ENCODE results near the gene SHC3.
A peak's percentile ranks its signal among the peaks of the same experiment; 100 is the strongest.

SHC3 gene

DNA sequence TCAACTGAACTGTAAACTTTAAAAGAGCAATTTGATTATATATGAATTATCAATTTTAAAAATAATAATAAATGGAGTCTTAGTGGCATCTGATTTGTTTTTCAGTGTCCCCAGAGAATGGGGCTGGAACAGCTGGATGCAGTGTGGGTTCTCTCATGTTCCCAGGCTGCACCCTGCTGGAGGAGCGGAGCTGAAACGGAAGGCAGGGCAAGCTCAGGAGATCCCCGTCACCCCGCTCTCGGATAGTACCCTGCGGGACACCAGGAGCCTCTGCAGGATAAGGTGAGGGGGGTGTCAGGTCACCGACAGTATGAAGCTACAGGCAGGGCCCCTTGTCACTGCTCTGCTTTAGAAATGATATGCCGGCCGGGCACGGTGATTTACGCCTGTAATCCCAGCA is 130.0 kb downstream of the SHC3 start:
- no peak for DNase-seq

DNA sequence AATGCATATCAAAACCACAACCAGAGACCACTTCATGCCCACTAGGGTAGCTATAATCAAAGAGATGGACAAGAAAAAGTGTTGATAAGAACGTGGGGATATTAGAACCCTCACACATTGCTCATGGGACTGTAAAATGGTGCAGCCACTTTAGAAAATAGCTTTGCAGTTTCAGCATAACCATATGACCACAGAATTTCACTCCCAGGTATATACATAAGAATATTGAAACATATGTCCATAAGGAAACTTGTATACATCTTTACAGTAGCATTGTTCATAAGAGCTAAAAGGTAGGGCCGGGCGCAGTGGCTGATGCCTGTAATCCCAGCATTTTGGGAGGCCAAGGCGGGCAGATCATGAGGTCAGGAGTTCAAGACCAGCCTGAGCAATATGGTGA is 131.0 kb downstream of the SHC3 start:
- DNase-seq, result no peak

DNA sequence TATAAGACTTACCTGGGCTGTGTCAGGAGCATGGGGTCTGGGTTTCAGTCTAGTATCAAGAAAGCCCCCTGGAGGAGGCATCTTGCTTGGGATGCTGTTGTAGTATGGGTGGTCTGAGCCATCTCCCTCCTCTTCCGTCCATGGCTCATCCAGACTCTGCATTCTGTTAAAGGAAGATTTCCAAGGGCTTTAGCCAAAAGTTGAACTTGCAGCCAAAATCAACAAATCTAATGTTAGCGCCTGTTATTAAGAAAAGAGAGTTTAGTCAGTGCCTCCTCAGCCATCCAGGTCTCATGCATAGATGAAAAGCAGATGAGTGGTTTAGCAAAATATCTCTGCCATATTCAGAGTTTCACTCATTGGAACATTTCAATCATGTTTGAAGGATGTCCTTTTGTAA is 131.8 kb downstream of the SHC3 start:
- DNase-seq, result no peak

DNA sequence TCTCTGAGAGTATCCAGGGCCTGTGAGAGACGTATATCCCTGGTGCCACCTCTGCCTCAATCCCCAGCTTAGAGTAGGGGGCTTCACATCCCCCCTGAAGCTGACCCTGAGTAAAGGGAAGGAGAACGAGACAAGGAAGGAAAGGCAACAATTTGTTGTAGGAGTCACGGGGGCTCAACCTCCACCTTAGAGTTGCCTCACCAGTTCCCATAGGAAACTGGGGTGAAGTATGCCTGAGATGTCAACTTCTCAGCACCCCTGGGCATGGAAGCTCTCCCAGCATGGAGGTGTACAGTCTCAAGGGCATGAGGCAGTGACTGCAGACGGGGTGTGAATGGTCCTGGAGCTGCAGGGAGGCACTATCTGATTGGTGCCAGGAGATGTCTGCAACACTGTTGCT is 133.7 kb downstream of the SHC3 start:
- no peak for DNase-seq

DNA sequence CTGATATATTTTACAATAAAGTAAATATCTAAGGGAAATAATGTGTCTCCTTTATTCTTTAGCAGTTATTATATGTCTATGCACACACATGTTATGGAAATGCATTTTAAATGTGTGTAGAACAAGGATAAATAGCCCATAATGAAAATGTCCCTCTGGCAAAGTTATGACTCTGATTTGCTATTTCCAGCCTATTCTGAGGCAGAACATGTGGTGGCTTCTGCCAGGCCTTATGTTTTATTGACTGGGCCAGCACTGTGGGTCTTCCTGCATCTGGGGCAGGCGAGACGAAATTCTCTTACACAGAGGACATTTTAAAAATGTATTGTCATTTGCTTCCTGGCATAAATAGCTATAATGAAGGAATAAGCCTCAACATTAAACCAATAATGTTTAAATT is 134.5 kb downstream of the SHC3 start:
- no peak for DNase-seq

DNA sequence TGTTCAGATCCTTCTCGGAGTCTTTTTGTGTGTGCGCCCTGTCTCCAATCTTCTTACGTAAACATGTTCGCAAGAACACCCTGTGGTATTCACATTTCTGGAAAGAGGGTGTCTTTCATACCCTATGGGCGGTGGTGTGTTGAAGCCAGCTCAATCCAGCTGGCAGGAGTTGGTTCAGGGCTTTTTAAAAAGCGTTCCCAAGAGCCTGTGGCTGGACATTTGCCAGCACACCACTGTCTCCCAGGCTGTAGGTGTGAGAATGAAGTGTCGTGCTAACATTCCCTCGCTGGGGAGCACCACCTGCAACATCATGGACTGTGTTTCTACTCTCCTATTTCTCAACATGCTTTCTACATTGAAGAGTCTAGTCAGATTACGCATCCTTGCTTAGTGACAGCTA is 135.6 kb downstream of the SHC3 start:
- no peak for DNase-seq

DNA sequence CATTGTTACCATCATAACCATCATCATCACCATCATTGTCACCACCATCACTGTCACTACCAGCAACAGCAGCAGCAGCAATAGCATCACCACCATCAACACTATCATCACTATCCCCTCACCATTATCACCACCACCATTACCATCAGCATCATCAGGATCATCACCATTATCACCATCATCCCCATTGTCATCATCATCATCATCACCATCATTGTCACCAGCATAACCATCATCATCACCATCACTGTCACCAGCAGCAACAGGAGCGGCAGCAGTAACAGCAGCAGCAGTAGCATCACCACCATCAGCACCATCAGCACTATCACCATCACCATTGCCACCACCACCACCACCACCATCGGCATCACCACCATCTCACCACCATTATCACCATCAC is 139.0 kb downstream of the SHC3 start:
- no peak for DNase-seq

DNA sequence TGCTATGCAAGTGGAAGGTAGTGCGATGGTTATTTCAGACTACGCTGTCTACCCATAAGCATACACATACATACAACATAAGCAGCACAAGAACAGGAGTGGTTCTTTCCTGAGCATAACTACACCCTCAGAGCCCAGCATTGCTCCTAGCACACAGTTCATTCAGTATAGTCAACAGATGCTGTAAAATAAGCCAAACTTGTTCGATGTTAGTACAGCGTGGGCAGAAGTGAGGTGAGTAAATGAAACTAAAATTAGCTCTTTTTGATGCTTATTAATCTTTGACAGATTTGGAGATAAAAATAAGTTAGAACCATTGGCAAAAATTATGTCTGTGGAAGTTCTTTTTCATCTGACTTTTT is 139.5 kb downstream of the SHC3 start:
- no peak for DNase-seq

DNA sequence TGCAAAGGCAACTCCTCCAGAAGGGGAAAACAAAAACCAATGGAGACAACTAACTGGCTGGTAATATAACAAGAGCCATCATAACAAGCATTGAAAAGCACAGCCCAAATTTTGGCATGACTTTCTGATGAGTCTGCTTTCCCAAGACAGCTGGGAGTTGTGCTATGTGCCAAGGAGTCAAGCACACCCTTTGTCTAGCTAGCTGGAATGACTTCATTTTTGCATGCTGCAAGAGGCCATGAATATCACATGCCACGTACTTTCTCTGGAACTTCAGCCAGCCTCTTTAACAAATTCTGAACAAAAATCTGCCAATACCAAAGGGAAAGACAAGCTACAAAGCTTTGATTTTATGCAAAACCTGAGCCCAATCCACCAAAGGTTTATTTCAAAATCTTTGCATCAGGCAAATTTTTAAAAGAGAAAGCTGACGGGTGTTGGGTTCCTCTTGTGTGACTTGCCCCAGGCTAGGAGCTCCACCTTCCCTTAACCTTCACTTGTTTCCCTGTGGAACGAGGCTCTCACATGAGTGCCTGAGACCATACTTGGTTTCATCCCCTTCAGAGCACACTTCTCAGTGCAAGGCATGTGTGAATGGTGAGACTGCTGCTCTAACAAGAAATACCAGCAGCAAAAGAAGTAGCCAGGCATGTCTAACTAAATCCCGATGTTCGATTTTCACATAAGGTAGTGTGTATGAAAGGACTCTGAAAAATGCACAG is 140.1 kb downstream of the SHC3 start:
- DNase-seq, result peak; percentile 46 to 55 (median 47)

DNA sequence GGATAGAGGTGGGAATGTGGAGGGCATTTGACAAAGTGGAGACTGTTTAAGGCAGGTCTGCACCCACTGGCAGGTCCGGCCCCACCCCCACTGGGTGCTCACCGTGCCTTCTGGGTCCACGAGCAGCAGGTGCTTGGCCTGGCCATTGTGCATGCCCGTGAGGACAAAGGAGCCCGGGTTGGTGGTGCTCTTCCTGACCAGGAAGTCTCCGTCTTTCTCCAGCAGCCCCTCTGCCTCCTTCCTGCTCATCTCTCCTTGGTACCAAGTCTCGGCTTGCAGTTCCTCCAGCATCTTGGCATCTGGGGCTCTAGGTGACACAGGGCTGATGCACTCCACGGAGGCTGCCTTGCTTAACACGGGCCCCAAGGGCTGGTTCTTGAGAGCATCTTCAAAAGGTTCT is 140.7 kb downstream of the SHC3 start:
- DNase-seq, result no peak

DNA sequence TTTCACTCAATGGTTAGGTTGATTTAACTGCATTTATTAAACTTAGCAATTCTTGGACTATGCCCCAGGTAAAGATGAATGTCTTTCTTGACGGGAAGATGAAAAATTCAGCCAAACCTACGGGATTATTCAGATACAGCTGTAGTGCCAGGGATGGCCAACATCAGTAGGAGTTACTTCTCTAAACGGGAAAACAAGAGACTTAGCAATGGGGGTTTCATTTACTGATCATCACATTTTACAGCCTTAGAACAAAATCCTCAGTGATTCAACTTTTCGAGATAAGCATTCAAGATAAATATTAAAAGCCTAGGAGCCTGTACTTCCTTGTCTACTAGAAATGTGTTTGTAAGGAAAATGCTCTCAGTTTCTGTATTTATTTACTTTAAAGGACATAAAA is 141.3 kb downstream of the SHC3 start:
- DNase-seq, result peak; percentile 28 to 66 (median 50)

DNA sequence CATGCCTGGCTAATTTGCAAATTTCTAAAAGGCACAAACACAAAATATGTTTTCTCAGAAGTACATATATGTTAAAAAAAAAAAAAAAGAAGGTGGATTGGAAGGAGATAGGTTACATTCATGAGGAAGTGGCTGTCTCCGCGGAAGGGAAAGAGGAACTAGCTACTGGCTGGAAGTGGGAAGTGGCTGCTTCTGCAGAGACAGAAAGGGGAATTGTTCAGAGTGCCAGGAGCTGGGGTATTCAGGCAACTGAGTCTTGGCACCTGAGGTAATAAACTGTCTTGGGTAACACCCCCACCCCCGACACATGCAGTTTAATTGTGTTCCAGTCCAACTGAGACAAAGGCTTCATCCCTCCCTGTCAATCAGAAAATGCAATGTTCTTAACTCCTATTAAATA is 141.7 kb downstream of the SHC3 start:
- peak; percentile 83 to 89 (median 86) for DNase-seq

DNA sequence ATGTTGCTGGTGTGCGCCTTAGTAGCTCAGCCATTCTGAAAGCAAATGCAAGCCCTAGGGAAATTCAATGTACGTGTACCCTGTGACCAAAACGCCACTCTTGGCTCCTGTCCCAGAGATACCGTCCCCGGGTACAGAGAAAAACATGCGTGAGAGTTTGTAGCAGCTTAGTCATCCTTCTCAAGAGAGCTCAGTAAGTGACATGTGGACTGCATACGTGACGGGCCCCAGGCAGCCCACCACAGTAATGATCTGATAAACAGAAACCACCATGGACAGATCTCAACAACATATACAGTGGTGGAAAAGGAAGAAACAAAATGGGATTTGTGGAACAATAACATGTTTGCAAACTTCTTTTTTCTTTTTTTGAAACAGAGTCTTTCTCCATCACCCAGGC is 142.2 kb downstream of the SHC3 start:
- peak; percentile 65 to 67 (median 65) for DNase-seq

DNA sequence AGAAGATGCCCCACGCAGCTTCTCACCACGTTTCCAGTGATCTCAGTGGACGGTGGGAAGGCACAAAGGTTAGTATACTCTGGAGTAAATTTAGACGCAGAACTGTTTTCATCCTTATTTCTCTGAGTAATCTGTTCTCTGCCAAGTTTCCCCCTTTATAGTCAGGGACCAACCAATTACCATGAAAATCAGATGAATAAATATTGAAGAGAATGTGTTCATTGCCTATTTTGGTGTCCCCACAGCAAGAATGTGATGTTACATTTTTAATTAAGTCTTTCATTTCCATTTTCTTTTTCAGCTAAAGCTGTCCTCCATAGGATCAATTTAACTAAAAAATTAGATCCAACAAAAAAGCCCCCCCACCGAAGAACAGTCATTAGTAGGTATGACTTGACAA is 146.0 kb downstream of the SHC3 start:
- no peak for DNase-seq

DNA sequence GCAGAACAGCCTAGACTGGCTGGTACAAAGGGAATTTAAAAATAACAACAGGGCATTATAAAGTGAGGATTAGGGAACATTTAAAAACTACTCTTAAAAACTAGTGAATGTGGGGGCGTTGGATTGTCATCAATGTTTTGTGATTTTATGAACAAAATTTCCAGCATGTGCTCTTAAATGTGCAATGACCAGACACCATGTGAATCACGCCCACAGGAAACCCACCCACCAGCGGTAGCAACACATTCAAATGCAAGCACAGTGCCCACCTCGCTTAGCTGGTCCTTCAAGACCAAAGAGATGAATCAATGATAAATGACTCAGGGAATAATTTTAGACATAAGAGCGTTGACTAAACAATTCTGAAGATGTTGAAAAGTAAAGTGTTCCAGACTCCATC is 146.4 kb downstream of the SHC3 start:
- peak; percentile 34 to 48 (median 37) for DNase-seq

DNA sequence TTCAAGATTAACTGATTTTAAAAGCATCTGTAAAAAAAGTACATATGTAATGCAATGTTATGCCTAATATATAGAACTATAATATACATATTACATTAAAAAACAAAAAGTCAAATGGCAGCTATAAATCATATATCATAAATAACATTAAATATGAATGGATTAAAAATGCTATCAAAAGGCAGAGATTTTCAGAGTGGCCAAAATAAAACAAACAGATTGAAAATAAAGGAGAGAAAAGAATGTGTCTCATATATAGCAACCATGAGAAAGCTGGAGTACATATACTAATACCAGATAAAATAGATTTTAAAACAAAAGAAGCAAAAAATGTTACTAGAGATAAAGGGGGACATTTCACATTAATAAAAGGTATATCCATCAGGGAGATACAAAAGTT is 148.8 kb downstream of the SHC3 start:
- no peak for DNase-seq

DNA sequence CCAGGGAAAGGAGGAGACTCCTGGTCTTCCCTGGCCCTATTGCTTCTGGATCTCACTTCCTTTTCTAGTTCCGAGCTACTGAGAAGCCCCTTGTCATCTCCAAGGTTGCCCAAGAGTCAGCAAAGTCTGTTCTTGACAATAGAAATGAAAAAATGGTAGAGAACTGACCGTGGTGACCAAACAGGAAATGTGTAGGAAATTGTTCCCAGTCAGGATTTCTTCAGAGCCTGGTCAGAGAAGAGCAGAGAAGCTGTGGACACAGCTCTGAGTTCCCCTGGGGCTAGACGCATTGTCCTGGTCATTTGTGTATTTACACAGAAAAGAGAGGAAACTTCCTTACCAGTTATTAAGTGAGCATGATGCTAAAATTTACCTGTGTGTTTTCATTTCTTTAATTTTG is 151.7 kb downstream of the SHC3 start:
- DNase-seq, result peak; percentile 74 to 86 (median 81)

DNA sequence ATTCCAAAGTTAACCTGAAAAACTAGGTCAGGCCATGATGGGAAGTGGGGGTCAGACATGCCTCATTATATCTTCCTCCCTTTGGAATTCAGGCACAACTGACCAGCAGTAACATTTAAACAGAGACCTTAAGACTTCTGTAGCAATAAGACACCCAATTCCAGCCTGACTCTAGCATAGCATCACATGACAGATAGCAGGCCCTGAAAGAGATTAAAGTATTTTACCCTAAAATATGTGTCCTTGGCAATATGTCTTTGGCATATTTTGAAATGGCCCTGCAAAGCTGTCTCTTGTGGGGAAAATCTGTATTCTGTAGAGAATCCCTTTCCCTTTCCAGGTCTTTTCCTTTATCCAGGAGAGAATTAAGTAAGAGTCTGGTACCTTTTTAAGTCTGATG is 153.1 kb downstream of the SHC3 start:
- no peak for DNase-seq

DNA sequence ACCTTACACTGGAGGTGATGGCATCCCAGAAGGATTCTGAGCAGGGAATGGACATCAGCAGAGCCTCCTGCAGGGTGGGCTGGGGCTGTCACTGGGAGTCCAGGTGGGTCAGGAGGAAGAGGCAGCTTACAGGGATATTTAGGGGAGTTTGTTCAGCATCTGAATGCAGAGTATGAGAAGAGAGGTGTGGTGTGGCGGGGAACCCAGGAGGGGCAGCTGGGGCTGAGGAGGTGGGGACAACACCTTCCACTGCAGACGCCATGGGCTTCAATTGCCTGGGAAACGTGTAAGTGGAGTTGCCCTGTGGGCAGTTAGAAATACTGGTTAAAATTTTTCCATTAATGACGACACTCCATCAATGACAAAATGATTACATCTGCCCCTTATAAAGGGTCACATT is 153.9 kb downstream of the SHC3 start:
- DNase-seq, result no peak

DNA sequence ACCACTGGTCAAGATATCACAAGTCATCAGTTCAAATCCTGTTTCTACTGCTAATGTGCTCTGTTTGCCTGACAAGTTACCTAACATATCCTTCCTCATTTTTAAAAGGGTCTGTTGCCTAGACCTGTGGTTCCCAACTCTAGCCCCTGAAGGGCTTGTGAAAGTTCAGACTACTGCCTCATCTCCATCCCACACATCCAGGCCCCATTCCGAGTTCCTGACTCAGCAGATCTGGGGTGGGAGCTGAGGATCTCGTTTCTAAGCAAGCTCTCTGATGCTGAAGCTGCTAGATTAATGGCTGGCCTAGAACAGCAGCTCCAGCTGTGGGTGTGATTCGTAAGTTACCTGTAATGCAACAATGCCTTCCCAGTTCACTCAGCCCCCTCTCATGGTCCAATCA is 154.9 kb downstream of the SHC3 start:
- DNase-seq, result peak; percentile 38 to 50 (median 46)

DNA sequence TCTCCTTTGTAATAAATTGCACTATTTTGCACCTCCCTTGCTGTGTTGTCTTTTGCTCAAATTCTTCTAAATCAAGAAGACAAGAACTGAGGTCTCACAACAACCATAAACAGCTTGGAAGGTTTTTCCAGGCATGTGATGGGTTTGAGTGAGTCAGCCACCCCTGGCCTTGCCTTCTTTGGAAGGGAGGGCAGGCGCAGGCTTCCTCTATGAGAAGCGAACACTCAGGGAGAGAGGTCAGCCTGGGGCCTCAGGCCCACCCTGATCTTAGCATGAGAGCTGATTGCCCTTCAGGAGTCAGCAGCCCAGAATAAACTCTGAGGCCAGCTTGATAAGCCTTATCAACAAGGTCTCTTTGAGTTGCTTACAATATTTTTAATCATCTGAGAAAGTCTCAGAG is 155.7 kb downstream of the SHC3 start:
- DNase-seq, result peak; percentile 53 to 64 (median 58)

DNA sequence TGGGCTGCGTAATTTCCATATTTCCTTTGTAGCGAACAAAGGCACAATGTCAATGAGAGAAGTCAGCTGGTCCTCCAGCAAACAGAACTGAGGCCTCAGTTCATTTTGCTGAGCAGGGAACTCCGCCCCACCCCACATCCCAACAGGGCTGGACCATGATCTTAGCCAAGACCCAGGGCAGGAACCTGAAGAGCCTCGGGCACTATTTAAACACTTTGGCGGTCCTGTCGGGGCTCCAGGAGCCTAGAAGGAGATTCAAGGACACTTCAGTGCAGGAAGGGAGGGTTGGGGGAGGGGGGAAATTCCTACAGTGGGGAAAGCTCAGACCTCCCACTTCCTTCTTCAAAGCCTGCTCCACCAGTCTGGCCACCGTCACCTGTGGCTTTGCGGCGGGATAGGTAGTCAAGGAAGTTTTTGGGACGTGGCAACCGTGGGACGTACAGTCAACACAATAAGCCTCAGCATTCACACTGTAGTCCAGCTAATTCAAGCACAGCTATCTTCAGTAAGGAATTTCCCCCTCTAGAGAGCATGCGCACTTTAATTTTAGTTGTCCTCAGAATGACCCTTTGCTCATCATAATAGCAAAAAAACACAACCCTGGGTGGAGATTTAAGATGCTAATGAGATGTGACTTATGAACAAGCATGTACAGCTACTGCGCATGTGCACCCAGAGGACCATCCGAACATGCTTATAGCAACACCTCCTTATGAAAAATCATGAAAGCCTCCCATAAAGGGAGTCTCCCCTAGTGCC is 156.4 kb downstream of the SHC3 start:
- no peak for DNase-seq

DNA sequence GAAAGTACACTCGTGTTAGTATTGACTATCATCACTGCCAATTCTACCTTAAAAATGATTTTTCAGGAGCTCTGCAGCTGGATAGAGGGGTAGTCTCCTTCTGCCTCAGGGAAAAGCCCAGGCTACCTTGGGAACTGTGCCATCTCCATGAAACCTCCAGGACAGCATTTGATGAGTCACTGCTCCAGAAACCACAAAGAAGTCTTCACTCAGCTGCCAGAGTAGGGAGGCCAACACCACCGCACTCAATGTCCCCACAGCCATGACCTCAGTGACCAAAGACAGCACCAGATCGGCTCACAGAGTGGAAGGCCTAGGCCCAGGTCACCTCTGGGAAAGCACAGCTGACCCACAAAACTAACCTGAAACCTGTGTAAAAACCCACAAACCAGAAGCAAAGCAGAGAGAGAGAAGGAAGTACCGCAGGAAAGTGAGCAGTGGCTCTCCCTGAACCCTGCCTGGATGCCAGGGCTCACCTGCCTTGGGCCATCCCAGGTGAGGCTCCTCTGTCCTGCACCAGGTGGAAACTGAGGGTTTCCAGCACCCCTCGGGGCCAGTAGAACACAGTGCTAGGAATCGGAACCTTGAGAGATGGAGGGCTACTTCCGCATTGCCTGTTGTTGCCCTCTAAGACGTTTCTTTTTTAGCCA is 157.3 kb downstream of the SHC3 start:
- peak; percentile 49 to 56 (median 51) for DNase-seq

DNA sequence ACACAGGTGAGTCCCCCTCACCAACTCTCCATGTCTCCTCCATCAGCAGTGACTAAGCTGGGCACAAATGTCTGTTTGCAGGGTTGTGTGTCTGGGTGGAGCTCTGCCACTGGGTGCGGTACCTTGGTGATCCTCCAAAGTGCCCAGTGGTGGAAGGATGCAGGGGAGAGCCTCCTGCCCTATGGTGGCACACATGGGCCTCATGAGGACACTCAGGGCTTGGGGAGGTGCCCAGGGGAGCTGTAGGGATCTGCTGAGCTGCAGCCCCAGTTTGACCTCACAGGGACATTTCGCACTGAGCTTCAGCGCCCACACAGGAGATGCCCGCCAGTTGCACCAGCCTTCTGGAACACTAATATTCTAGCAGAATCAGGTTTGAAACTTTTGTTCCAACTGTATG is 157.9 kb downstream of the SHC3 start:
- no peak for DNase-seq

All from suppressor macrophage treated with lipopolysaccharide for 1 hour (primary cell).